ENCODE data around the gene LATS2. TPM values are rescaled to one million over a fixed set of nuclear protein-coding genes. Genes with fewer than 3 reads are reported as not detected.

LATS2 gene
- total and polyA plus RNA-seq, 7 experiments from 2014 or later = 1.3 to 11.9 (median 2.3) TPM; not detected in 2

DNA sequence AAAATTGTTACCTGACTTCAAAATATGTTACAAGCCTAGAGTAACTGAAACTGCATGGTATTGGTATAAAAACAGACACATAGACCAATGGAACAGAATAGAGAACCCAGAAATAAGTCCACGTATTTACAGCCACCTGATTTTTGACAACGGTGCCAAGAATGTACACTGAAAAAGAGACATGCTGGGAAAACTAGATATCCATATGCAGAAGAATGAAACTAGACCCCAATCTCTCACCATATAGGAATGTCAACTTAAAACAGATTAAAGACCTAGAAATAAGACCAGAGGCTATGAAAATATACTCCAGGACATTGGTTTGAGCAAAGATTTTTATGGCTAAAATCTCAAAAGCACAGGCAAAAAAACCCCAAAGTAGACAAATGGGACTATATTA is 76.5 kb downstream of the LATS2 start:
- intact Hi-C loops (cut with micrococcal nuclease) = no loop called here
- Histone ChIP-seq H3K36me3 (ENCODE audit: control insufficient read depth in 2 of 3, insufficient read depth in 3 of 3, low read length in 3 of 3) (no peaks in the 10 kb centered on the region), H3K4me3 (ENCODE audit: low read length) (no peak overlapping the region), H3K27ac (ENCODE audit: low read depth, low read length) (no peak overlapping the region), H3K9me3 (ENCODE audit: control insufficient read depth in 2 of 3, low read length in 3 of 3) (no peaks in the 10 kb centered on the region), H3K4me1 (ENCODE audit: control insufficient read depth in 2 of 2, insufficient read depth in 2 of 2, low read length in 2 of 2) (no peaks in the 10 kb centered on the region), H3K27me3 (ENCODE audit: control insufficient read depth in 2 of 2, insufficient read depth in 2 of 2, low read length in 2 of 2) (no peaks in the 10 kb centered on the region)
- peaks cover 0 to 2% (median 0%) of the 10 kb centered on the region in 5 donors for H3K36me3 Mint-ChIP-seq
- H3K4me1 Mint-ChIP-seq = peaks cover 0 to 3% (median 0%) of the 10 kb centered on the region in 7 donors
- ChIA-PET POLR2A (no interaction called here), CTCF (no interaction called here)
- H3K27me3 Mint-ChIP-seq = no peaks in the 10 kb centered on the region
- ATAC-seq (no peak), DNase-seq (no peak)
- H3K9me3 Mint-ChIP-seq = peaks cover 0 to 2% (median 0%) of the 10 kb centered on the region in 11 donors
- H3K4me3 Mint-ChIP-seq = no peak overlapping the region
- no peak overlapping the region for H3K27ac Mint-ChIP-seq

- H3K27me3 ChIP-seq (ENCODE audit: control insufficient read depth in 2 of 2, insufficient read depth in 2 of 2, low read length in 2 of 2) = no peaks in the 10 kb centered on the region
- no peak overlapping the region for H3K4me3 ChIP-seq (ENCODE audit: low read length)
- Mint-ChIP-seq H3K9me3 (peaks cover 0 to 2% (median 0%) of the 10 kb centered on the region in 11 donors), H3K27me3 (no peaks in the 10 kb centered on the region), H3K4me1 (peaks cover 0 to 3% (median 0%) of the 10 kb centered on the region in 7 donors), H3K36me3 (peaks cover 0 to 2% (median 0%) of the 10 kb centered on the region in 5 donors), H3K4me3 (no peak overlapping the region), H3K27ac (no peak overlapping the region)
- DNase-seq (no peak), ATAC-seq (no peak)
- no peak overlapping the region for H3K27ac ChIP-seq (ENCODE audit: low read depth, low read length)
- no peaks in the 10 kb centered on the region for H3K36me3 ChIP-seq (ENCODE audit: control insufficient read depth in 2 of 3, insufficient read depth in 3 of 3, low read length in 3 of 3)
- no peaks in the 10 kb centered on the region for H3K9me3 ChIP-seq (ENCODE audit: control insufficient read depth in 2 of 3, low read length in 3 of 3)
- ChIA-PET CTCF (no interaction called here), POLR2A (no interaction called here)
- no peaks in the 10 kb centered on the region for H3K4me1 ChIP-seq (ENCODE audit: control insufficient read depth in 2 of 2, insufficient read depth in 2 of 2, low read length in 2 of 2)
- intact Hi-C loops (cut with micrococcal nuclease) = no loop called here
Measured at GRCh38 chr13:20983386-20983785, 78.0 kb downstream of the LATS2 start.

GRCh38 chr13:20981370-20982095 is 79.9 kb downstream of the LATS2 start:
- Histone ChIP-seq H3K27ac (ENCODE audit: low read depth, low read length) (no peak overlapping the region), H3K4me1 (ENCODE audit: control insufficient read depth in 2 of 2, insufficient read depth in 2 of 2, low read length in 2 of 2) (no peaks in the 10 kb centered on the region), H3K4me3 (ENCODE audit: low read length) (no peak overlapping the region), H3K36me3 (ENCODE audit: control insufficient read depth in 2 of 3, insufficient read depth in 3 of 3, low read length in 3 of 3) (no peaks in the 10 kb centered on the region), H3K27me3 (ENCODE audit: control insufficient read depth in 2 of 2, insufficient read depth in 2 of 2, low read length in 2 of 2) (no peaks in the 10 kb centered on the region), H3K9me3 (ENCODE audit: control insufficient read depth in 2 of 3, low read length in 3 of 3) (no peaks in the 10 kb centered on the region)
- H3K9me3 Mint-ChIP-seq = peaks cover 0 to 2% (median 0%) of the 10 kb centered on the region in 11 donors
- intact Hi-C loops (cut with micrococcal nuclease) = no loop called here
- H3K4me1 Mint-ChIP-seq = peaks cover 0 to 3% (median 0%) of the 10 kb centered on the region in 7 donors
- ATAC-seq (no peak), DNase-seq (no peak)
- POLR2A ChIA-PET = no interaction called here
- H3K36me3 Mint-ChIP-seq = peaks cover 0 to 2% (median 0%) of the 10 kb centered on the region in 5 donors
- H3K27ac Mint-ChIP-seq = no peak overlapping the region
- CTCF ChIA-PET = no interaction called here
- H3K4me3 Mint-ChIP-seq = no peak overlapping the region
- no peaks in the 10 kb centered on the region for H3K27me3 Mint-ChIP-seq

- Histone ChIP-seq H3K4me3 (ENCODE audit: low read length) (no peak overlapping the region), H3K9me3 (ENCODE audit: control insufficient read depth in 2 of 3, low read length in 3 of 3) (no peaks in the 10 kb centered on the region), H3K36me3 (ENCODE audit: control insufficient read depth in 2 of 3, insufficient read depth in 3 of 3, low read length in 3 of 3) (no peaks in the 10 kb centered on the region), H3K27me3 (ENCODE audit: control insufficient read depth in 2 of 2, insufficient read depth in 2 of 2, low read length in 2 of 2) (no peaks in the 10 kb centered on the region), H3K4me1 (ENCODE audit: control insufficient read depth in 2 of 2, insufficient read depth in 2 of 2, low read length in 2 of 2) (no peaks in the 10 kb centered on the region), H3K27ac (ENCODE audit: low read depth, low read length) (no peak overlapping the region)
- H3K36me3 Mint-ChIP-seq = peaks cover 0 to 2% (median 0%) of the 10 kb centered on the region in 5 donors
- no peak overlapping the region for H3K4me3 Mint-ChIP-seq
- peaks cover 0 to 4% (median 0%) of the 10 kb centered on the region in 5 donors for H3K27me3 Mint-ChIP-seq
- CTCF ChIA-PET = no interaction called here
- no peak overlapping the region for H3K27ac Mint-ChIP-seq
- peaks cover 0 to 2% (median 0%) of the 10 kb centered on the region in 11 donors for H3K9me3 Mint-ChIP-seq
- DNase-seq (no peak), ATAC-seq (no peak)
- intact Hi-C loops (cut with micrococcal nuclease) = no loop called here
- POLR2A ChIA-PET = no interaction called here
- peaks cover 0 to 1% (median 0%) of the 10 kb centered on the region in 7 donors for H3K4me1 Mint-ChIP-seq
Measured at GRCh38 chr13:20980899-20981298, 80.5 kb downstream of the LATS2 start.

DNA sequence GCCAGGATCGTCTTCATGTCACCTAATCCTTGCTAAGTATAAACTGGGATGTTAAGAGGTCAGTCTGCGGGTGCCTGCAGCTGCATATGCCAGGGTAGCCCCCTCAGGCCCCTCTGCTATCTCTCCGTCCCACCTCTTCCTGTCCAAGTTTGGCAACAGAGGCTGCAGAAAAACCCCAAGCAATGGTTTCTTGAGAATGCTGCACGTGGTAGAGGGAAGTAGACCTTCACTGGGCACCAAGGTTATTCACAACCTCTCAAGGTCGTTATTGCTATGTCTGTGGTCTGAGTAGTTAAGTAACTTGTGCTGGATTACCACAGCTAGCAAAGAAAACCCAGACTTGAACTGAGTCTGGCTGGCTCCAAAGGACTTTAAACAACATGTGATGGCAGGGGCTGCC is 81.0 kb downstream of the LATS2 start:
- H3K36me3 Mint-ChIP-seq = peaks cover 0 to 2% (median 0%) of the 10 kb centered on the region in 5 donors
- intact Hi-C loops (cut with micrococcal nuclease) = no loop called here
- Histone ChIP-seq H3K4me3 (ENCODE audit: low read length) (no peak overlapping the region), H3K27ac (ENCODE audit: low read depth, low read length) (no peak overlapping the region), H3K27me3 (ENCODE audit: control insufficient read depth in 2 of 2, insufficient read depth in 2 of 2, low read length in 2 of 2) (no peaks in the 10 kb centered on the region), H3K4me1 (ENCODE audit: control insufficient read depth in 2 of 2, insufficient read depth in 2 of 2, low read length in 2 of 2) (no peaks in the 10 kb centered on the region), H3K9me3 (ENCODE audit: control insufficient read depth in 2 of 3, low read length in 3 of 3) (no peaks in the 10 kb centered on the region), H3K36me3 (ENCODE audit: control insufficient read depth in 2 of 3, insufficient read depth in 3 of 3, low read length in 3 of 3) (no peaks in the 10 kb centered on the region)
- peaks cover 0 to 6% (median 0%) of the 10 kb centered on the region in 5 donors for H3K27me3 Mint-ChIP-seq
- DNase-seq = no peak
- ChIA-PET POLR2A (no interaction called here), CTCF (no interaction called here)
- no peak overlapping the region for H3K27ac Mint-ChIP-seq
- no peak for ATAC-seq
- peaks cover 0 to 2% (median 0%) of the 10 kb centered on the region in 11 donors for H3K9me3 Mint-ChIP-seq
- H3K4me1 Mint-ChIP-seq = peaks cover 0 to 1% (median 0%) of the 10 kb centered on the region in 7 donors
- H3K4me3 Mint-ChIP-seq = no peak overlapping the region

- CTCF ChIA-PET = no interaction called here
Measured at GRCh38 chr13:20977394-20977793, 84.0 kb downstream of the LATS2 start.

More at GRCh38 chr13:20977394-20977793, 84.0 kb downstream of the LATS2 start:
- ATAC-seq (no peak), DNase-seq (no peak)
- Histone ChIP-seq H3K4me3 (ENCODE audit: low read length) (no peak overlapping the region), H3K36me3 (ENCODE audit: control insufficient read depth in 2 of 3, insufficient read depth in 3 of 3, low read length in 3 of 3) (no peaks in the 10 kb centered on the region), H3K27me3 (ENCODE audit: control insufficient read depth in 2 of 2, insufficient read depth in 2 of 2, low read length in 2 of 2) (no peaks in the 10 kb centered on the region), H3K27ac (ENCODE audit: low read depth, low read length) (no peak overlapping the region), H3K9me3 (ENCODE audit: control insufficient read depth in 2 of 3, low read length in 3 of 3) (no peaks in the 10 kb centered on the region), H3K4me1 (ENCODE audit: control insufficient read depth in 2 of 2, insufficient read depth in 2 of 2, low read length in 2 of 2) (no peaks in the 10 kb centered on the region)
- POLR2A ChIA-PET = no interaction called here
- H3K27ac Mint-ChIP-seq = peak overlapping the region in 1 of 9 donors; percentile 63
- intact Hi-C loops (cut with micrococcal nuclease) = no loop called here
- no peaks in the 10 kb centered on the region for H3K36me3 Mint-ChIP-seq
- H3K4me1 Mint-ChIP-seq = no peaks in the 10 kb centered on the region
- peaks cover 0 to 6% (median 0%) of the 10 kb centered on the region in 5 donors for H3K27me3 Mint-ChIP-seq
- H3K9me3 Mint-ChIP-seq = peaks cover 0 to 2% (median 0%) of the 10 kb centered on the region in 11 donors
- no peak overlapping the region for H3K4me3 Mint-ChIP-seq
